Measurements from ENCODE around the gene UBE2V1.

The UBE2V1 gene

GRCh38 chr20:50144362-50144761, 31.4 kb upstream of the UBE2V1 start:
- peaks cover 47% of the 10 kb centered on the region for H3K36me3 ChIP-seq (replicated peaks)
- H3K27ac ChIP-seq: peak overlapping the region; percentile 98
- no peak overlapping the region for H3K4me3 ChIP-seq (ENCODE audit: low read depth, low read length)
- no peak for TF ChIP-seq CTCF (IDR thresholded peaks at IDR 0.05; ENCODE audit: low read depth, low read length, missing control alignments)
- peak; percentile 98 for DNase-seq
- no peaks in the 10 kb centered on the region for H3K27me3 ChIP-seq (replicated peaks)
- in situ Hi-C loops (cut with HindIII; ENCODE audit: low pct_ligation_motif_present, low sequenced_read_pairs): no loop called here

GRCh38 chr20:50142812-50143211, 29.9 kb upstream of the UBE2V1 start:
- Histone ChIP-seq H3K36me3 (replicated peaks) (peaks cover 42% of the 10 kb centered on the region), H3K27ac (no peak overlapping the region)
- DNase-seq: no peak

GRCh38 chr20:50141811-50142561, 29.0 kb upstream of the UBE2V1 start:
- Histone ChIP-seq H3K4me3 (ENCODE audit: low read depth, low read length) (no peak overlapping the region), H3K27me3 (replicated peaks) (no peaks in the 10 kb centered on the region), H3K27ac (peak overlapping the region; percentile 25), H3K36me3 (replicated peaks) (peaks cover 34% of the 10 kb centered on the region)
- no peak for TF ChIP-seq CTCF (IDR thresholded peaks at IDR 0.05; ENCODE audit: low read depth, low read length, missing control alignments)
- in situ Hi-C loops (cut with HindIII; ENCODE audit: low pct_ligation_motif_present, low sequenced_read_pairs): no loop called here
- no peak for DNase-seq

More at GRCh38 chr20:50142812-50143211, 29.9 kb upstream of the UBE2V1 start:
- in situ Hi-C loops (cut with HindIII; ENCODE audit: low pct_ligation_motif_present, low sequenced_read_pairs): no loop called here
- H3K27me3 ChIP-seq (replicated peaks): no peaks in the 10 kb centered on the region
- H3K4me3 ChIP-seq (ENCODE audit: low read depth, low read length): no peak overlapping the region
- TF ChIP-seq CTCF (IDR thresholded peaks at IDR 0.05; ENCODE audit: low read depth, low read length, missing control alignments): no peak

DNA sequence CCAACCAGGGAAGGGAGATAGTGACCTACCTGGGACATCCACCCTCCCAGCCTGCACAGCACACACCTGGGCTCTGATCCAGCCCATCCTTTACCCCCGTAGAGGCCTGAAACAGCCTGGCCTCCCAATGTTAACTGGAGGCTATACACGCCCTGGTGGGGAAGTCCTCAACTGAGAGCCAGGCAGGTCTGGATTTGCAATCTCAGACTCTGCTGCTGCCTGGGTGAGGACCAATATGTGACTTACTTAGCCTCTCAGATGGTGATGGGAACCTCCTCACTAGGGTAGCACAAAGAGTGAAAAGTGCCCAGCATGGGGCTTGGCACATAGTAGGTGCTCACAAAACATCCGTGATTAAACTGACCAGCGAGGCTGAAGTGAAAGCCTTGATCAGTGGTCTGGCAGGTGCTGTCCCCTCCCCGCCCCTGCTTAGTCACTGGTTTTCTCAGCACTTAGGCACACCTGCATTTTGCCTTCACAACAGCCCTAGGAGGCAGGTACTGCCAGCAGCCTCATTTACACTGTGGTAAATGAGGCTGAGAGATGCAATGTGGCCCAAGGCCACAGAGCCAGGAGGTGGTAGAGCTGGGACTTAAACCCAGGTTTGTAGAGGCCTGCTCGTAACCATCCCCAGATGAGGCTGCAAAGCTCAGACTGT, 28.2 kb upstream of the UBE2V1 start:
- no peak overlapping the region for H3K27ac ChIP-seq
- H3K36me3 ChIP-seq (replicated peaks): peaks cover 34% of the 10 kb centered on the region
- in situ Hi-C loops (cut with HindIII; ENCODE audit: low pct_ligation_motif_present, low sequenced_read_pairs): no loop called here
- H3K27me3 ChIP-seq (replicated peaks): no peaks in the 10 kb centered on the region
- no peak for TF ChIP-seq CTCF (IDR thresholded peaks at IDR 0.05; ENCODE audit: low read depth, low read length, missing control alignments)
- no peak overlapping the region for H3K4me3 ChIP-seq (ENCODE audit: low read depth, low read length)
- DNase-seq: no peak

DNA sequence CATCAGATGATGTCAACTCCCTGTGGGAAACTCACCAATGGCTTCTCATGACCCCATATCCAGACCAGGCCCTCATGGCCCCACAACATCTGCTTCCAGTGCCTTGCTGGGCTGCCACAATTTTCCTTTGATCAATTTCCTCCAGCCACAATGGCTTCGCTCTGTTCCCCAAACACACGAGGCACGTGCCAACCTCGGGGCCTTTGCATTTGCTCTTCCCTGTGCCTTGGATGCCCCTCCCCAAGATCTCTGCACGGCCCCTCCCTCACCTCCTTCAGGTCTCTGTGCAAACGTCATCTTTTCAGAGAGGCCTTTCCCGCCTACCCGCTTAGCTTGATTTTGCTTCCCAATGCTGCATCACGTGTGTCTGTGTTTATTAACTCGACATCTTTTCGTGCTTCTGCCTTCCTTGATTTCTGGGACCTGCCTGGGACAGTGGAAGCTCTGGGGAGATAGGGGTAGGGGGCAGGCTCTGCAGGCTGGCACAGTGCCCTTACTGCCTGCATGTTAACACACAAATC, 27.4 kb upstream of the UBE2V1 start:
- DNase-seq: no peak
- peaks cover 34% of the 10 kb centered on the region for H3K36me3 ChIP-seq (replicated peaks)
- TF ChIP-seq CTCF (IDR thresholded peaks at IDR 0.05; ENCODE audit: low read depth, low read length, missing control alignments): no peak
- H3K27ac ChIP-seq: no peak overlapping the region
- no peaks in the 10 kb centered on the region for H3K27me3 ChIP-seq (replicated peaks)
- in situ Hi-C loops (cut with HindIII; ENCODE audit: low pct_ligation_motif_present, low sequenced_read_pairs): no loop called here
- no peak overlapping the region for H3K4me3 ChIP-seq (ENCODE audit: low read depth, low read length)

Data from brain microvascular endothelial cell (primary cell).